ENCODE data around the gene POC1B.

DNA sequence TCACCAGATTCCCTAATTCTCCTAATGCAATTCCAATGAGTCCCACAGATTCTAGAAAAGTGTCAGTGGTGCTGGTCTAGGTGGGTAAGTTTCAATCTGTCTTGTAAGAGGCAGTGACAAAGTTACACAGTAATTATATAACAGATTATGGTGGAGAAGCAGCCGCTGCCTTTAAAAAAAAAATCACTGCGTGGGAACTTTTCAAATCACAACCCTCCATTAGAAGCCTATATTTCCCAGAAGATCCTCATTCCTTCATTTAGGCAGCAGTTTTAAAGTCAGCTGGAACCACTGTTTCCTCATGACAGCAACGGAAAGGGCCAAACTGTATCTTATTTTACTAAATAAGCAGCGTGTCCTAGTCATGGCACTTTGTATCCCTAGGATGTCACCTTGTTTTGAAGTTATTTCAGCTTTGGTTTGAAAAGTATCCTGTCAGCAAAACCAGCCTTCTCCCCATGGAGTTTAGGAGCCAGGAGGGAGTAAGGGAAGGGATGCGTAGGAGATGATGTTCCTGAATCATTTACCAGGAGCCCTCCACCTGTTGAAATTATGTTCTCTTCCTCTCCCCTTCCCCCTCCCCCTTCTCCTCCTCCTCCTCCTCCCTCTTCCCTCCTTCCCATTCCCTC is 145.9 kb downstream of the POC1B start:
- TF ChIP-seq, protein P1, sequence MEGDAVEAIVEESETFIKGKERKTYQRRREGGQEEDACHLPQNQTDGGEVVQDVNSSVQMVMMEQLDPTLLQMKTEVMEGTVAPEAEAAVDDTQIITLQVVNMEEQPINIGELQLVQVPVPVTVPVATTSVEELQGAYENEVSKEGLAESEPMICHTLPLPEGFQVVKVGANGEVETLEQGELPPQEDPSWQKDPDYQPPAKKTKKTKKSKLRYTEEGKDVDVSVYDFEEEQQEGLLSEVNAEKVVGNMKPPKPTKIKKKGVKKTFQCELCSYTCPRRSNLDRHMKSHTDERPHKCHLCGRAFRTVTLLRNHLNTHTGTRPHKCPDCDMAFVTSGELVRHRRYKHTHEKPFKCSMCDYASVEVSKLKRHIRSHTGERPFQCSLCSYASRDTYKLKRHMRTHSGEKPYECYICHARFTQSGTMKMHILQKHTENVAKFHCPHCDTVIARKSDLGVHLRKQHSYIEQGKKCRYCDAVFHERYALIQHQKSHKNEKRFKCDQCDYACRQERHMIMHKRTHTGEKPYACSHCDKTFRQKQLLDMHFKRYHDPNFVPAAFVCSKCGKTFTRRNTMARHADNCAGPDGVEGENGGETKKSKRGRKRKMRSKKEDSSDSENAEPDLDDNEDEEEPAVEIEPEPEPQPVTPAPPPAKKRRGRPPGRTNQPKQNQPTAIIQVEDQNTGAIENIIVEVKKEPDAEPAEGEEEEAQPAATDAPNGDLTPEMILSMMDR (IDR thresholded peaks at IDR 0.05), result no peak
- TF ChIP-seq POLR2A (IDR thresholded peaks at IDR 0.05), result no peak
